Measurements from ENCODE around the gene NOSIP. TPM values are rescaled to one million over a fixed set of nuclear protein-coding genes. Genes with fewer than 3 reads are reported as not detected.
A peak's percentile ranks its signal among the peaks of the same experiment; 100 is the strongest.

Gene NOSIP
- total and polyA plus RNA-seq, 2 donors = 33.0 to 67.2 TPM

GRCh38 chr19:49539192-49539952, 41.0 kb downstream of the NOSIP start:
- 94% methylated on average over 13 of the region's 13 CpGs for WGBS

GRCh38 chr19:49538643-49539042, 41.7 kb downstream of the NOSIP start:
- no peak overlapping the region for H3K4me3 ChIP-seq (ENCODE audit: low read depth, low read length)
- WGBS = 70% methylated on average over 5 of the region's 5 CpGs
- DNase-seq (ENCODE audit: extremely low spot score) = no peak
- H3K36me3 ChIP-seq (ENCODE audit: insufficient read depth) = no peaks in the 10 kb centered on the region
- H3K27ac ChIP-seq (ENCODE audit: low read depth) = no peak overlapping the region
- H3K4me1 ChIP-seq (ENCODE audit: insufficient read depth) = no peaks in the 10 kb centered on the region

More at GRCh38 chr19:49539192-49539952, 41.0 kb downstream of the NOSIP start:
- Histone ChIP-seq H3K36me3 (ENCODE audit: insufficient read depth) (no peaks in the 10 kb centered on the region), H3K27ac (ENCODE audit: low read depth) (no peak overlapping the region), H3K4me1 (ENCODE audit: insufficient read depth) (no peaks in the 10 kb centered on the region), H3K4me3 (ENCODE audit: low read depth, low read length) (no peak overlapping the region)
- no peak for DNase-seq (ENCODE audit: extremely low spot score)

- 90% methylated on average over 22 of the region's 22 CpGs for WGBS
- Histone ChIP-seq H3K4me3 (ENCODE audit: low read depth, low read length) (no peak overlapping the region), H3K36me3 (ENCODE audit: insufficient read depth) (no peaks in the 10 kb centered on the region), H3K27ac (ENCODE audit: low read depth) (no peak overlapping the region), H3K4me1 (ENCODE audit: insufficient read depth) (no peaks in the 10 kb centered on the region)
- no peak for DNase-seq (ENCODE audit: extremely low spot score)
These were observed 43.4 kb downstream of the NOSIP start for GRCh38 chr19:49536921-49537462.

- H3K36me3 ChIP-seq (ENCODE audit: insufficient read depth) = no peaks in the 10 kb centered on the region
- no peak overlapping the region for H3K4me3 ChIP-seq (ENCODE audit: low read depth, low read length)
- H3K4me1 ChIP-seq (ENCODE audit: insufficient read depth) = no peaks in the 10 kb centered on the region
- WGBS = 66% methylated on average over 8 of the region's 8 CpGs
- no peak overlapping the region for H3K27ac ChIP-seq (ENCODE audit: low read depth)
- no peak for DNase-seq (ENCODE audit: extremely low spot score)
These were observed 45.5 kb downstream of the NOSIP start for GRCh38 chr19:49534632-49535385.

GRCh38 chr19:49533551-49534488, 46.5 kb downstream of the NOSIP start:
- H3K4me3 ChIP-seq (ENCODE audit: low read depth, low read length) = peak overlapping the region; percentile 56
- H3K36me3 ChIP-seq (ENCODE audit: insufficient read depth) = no peaks in the 10 kb centered on the region
- DNase-seq (ENCODE audit: extremely low spot score) = no peak
- H3K4me1 ChIP-seq (ENCODE audit: insufficient read depth) = no peaks in the 10 kb centered on the region
- H3K27ac ChIP-seq (ENCODE audit: low read depth) = no peak overlapping the region
- WGBS = 7% methylated on average over 87 of the region's 87 CpGs

- DNase-seq (ENCODE audit: extremely low spot score) = no peak
- H3K36me3 ChIP-seq (ENCODE audit: insufficient read depth) = no peaks in the 10 kb centered on the region
- WGBS = 90% methylated on average over 7 of the region's 7 CpGs
- H3K4me3 ChIP-seq (ENCODE audit: low read depth, low read length) = no peak overlapping the region
- no peaks in the 10 kb centered on the region for H3K4me1 ChIP-seq (ENCODE audit: insufficient read depth)
- no peak overlapping the region for H3K27ac ChIP-seq (ENCODE audit: low read depth)
These were observed 49.6 kb downstream of the NOSIP start for GRCh38 chr19:49530708-49531107.

- H3K27ac ChIP-seq (ENCODE audit: low read depth) = no peak overlapping the region
- WGBS = 34% methylated on average over 25 of the region's 25 CpGs
- DNase-seq (ENCODE audit: extremely low spot score) = no peak
- H3K4me3 ChIP-seq (ENCODE audit: low read depth, low read length) = peak overlapping the region; percentile 36
- H3K36me3 ChIP-seq (ENCODE audit: insufficient read depth) = no peaks in the 10 kb centered on the region
- H3K4me1 ChIP-seq (ENCODE audit: insufficient read depth) = no peaks in the 10 kb centered on the region
These were observed 52.1 kb downstream of the NOSIP start for GRCh38 chr19:49528211-49528771.

GRCh38 chr19:49524812-49525455, 55.4 kb downstream of the NOSIP start:
- WGBS = 82% methylated on average over 22 of the region's 22 CpGs
- no peak overlapping the region for H3K27ac ChIP-seq (ENCODE audit: low read depth)
- no peak overlapping the region for H3K4me3 ChIP-seq (ENCODE audit: low read depth, low read length)
- DNase-seq (ENCODE audit: extremely low spot score) = no peak
- no peaks in the 10 kb centered on the region for H3K36me3 ChIP-seq (ENCODE audit: insufficient read depth)
- no peaks in the 10 kb centered on the region for H3K4me1 ChIP-seq (ENCODE audit: insufficient read depth)

- no peak overlapping the region for H3K27ac ChIP-seq (ENCODE audit: low read depth)
- no peak overlapping the region for H3K4me3 ChIP-seq (ENCODE audit: low read depth, low read length)
- 77% methylated on average over 13 of the region's 13 CpGs for WGBS
- no peak for DNase-seq (ENCODE audit: extremely low spot score)
- no peaks in the 10 kb centered on the region for H3K36me3 ChIP-seq (ENCODE audit: insufficient read depth)
- H3K4me1 ChIP-seq (ENCODE audit: insufficient read depth) = no peaks in the 10 kb centered on the region
These were observed 59.5 kb downstream of the NOSIP start for GRCh38 chr19:49520705-49521319.

GRCh38 chr19:49518033-49518432, 62.3 kb downstream of the NOSIP start:
- no peak overlapping the region for H3K4me3 ChIP-seq (ENCODE audit: low read depth, low read length)
- WGBS = 98% methylated on average over 3 of the region's 3 CpGs
- H3K36me3 ChIP-seq (ENCODE audit: insufficient read depth) = no peaks in the 10 kb centered on the region
- DNase-seq (ENCODE audit: extremely low spot score) = no peak
- H3K27ac ChIP-seq (ENCODE audit: low read depth) = no peak overlapping the region
- H3K4me1 ChIP-seq (ENCODE audit: insufficient read depth) = no peaks in the 10 kb centered on the region

GRCh38 chr19:49515767-49516166, 64.6 kb downstream of the NOSIP start:
- no peak overlapping the region for H3K27ac ChIP-seq (ENCODE audit: low read depth)
- H3K4me3 ChIP-seq (ENCODE audit: low read depth, low read length) = no peak overlapping the region
- DNase-seq (ENCODE audit: extremely low spot score) = no peak
- WGBS = 69% methylated on average over 4 of the region's 4 CpGs
- H3K36me3 ChIP-seq (ENCODE audit: insufficient read depth) = no peaks in the 10 kb centered on the region
- no peaks in the 10 kb centered on the region for H3K4me1 ChIP-seq (ENCODE audit: insufficient read depth)

- Histone ChIP-seq H3K36me3 (ENCODE audit: insufficient read depth) (no peaks in the 10 kb centered on the region), H3K4me1 (ENCODE audit: insufficient read depth) (no peaks in the 10 kb centered on the region), H3K27ac (ENCODE audit: low read depth) (no peak overlapping the region), H3K4me3 (ENCODE audit: low read depth, low read length) (no peak overlapping the region)
- DNase-seq (ENCODE audit: extremely low spot score) = no peak
- WGBS = 81% methylated on average over 21 of the region's 21 CpGs
These were observed 66.2 kb downstream of the NOSIP start for GRCh38 chr19:49514151-49514550.
